H9 (cell line): ENCODE measurements around the gene NLRX1. TPM values are rescaled to one million over a fixed set of nuclear protein-coding genes. Genes with fewer than 3 reads are reported as not detected.

ENCODE experiments used
- DNase-seq: peaks from one replicate; pipeline ENCODE4 v3.0.0-alpha.2; 2017
- H2AFZ ChIP-seq: one replicate; pipeline ENCODE4 v1.6.1; 2013; ENCODE audit warnings: mild to moderate bottlenecking, low read length, control low read depth, moderate library complexity
- H2AK5ac ChIP-seq: 2 replicates; pipeline ENCODE4 v1.6.1; 2013; ENCODE audit warnings: low read length, control low read depth, mixed read lengths; ENCODE audit not compliant: insufficient read length
- H2BK120ac ChIP-seq: one replicate; pipeline ENCODE4 v1.6.1; 2013; ENCODE audit warnings: low read depth, mild to moderate bottlenecking, low read length, control low read depth, inconsistent platforms; ENCODE audit not compliant: poor library complexity, severe bottlenecking
- H2BK12ac ChIP-seq: 2 replicates; pipeline ENCODE4 v1.6.1; 2013; ENCODE audit warnings: low read length, control low read depth, mixed read lengths, low read depth; ENCODE audit not compliant: insufficient read length
- H2BK15ac ChIP-seq: 2 replicates; pipeline ENCODE4 v1.6.1; 2013; ENCODE audit warnings: low read depth, low read length, control low read depth
- H2BK20ac ChIP-seq: one replicate; pipeline ENCODE4 v1.6.1; 2013; ENCODE audit warnings: low read depth, mild to moderate bottlenecking, low read length, control low read depth, inconsistent platforms; ENCODE audit not compliant: poor library complexity, severe bottlenecking
- H2BK5ac ChIP-seq: 2 replicates; pipeline ENCODE4 v1.6.1; 2013; ENCODE audit warnings: low read length, control low read depth, mixed read lengths; ENCODE audit not compliant: insufficient read length
- H3K14ac ChIP-seq: 2 replicates; pipeline ENCODE4 v1.6.1; 2013; ENCODE audit warnings: low read length, control low read depth; ENCODE audit not compliant: insufficient read depth
- H3K18ac ChIP-seq: 2 replicates; pipeline ENCODE4 v1.6.1; 2013; ENCODE audit warnings: low read depth, mild to moderate bottlenecking, mixed read lengths, low read length, control low read depth; ENCODE audit not compliant: insufficient read length
- H3K23ac ChIP-seq: 2 replicates; pipeline ENCODE4 v1.6.1; 2013; ENCODE audit warnings: low read length, control low read depth, mixed read lengths, low read depth; ENCODE audit not compliant: insufficient read length
- H3K23me2 ChIP-seq: 2 replicates; pipeline ENCODE4 v1.6.1; 2013; ENCODE audit warnings: low read depth, mild to moderate bottlenecking, mixed read lengths, low read length, control low read depth; ENCODE audit not compliant: insufficient read length, poor library complexity, severe bottlenecking
- H3K27ac ChIP-seq: 2 replicates; pipeline ENCODE4 v1.5.1; 2013; ENCODE audit warnings: low read length, control low read depth, mixed read lengths, low read depth; ENCODE audit not compliant: insufficient read length
- H3K27me3 ChIP-seq: 2 replicates; pipeline ENCODE4 v1.6.1; 2013; ENCODE audit warnings: low read length, control low read depth, inconsistent platforms; ENCODE audit not compliant: insufficient read depth
- H3K4ac ChIP-seq: 2 replicates; pipeline ENCODE4 v1.6.1; 2013; ENCODE audit warnings: low read depth, mild to moderate bottlenecking, control low read depth, inconsistent platforms, low read length, moderate library complexity
- H3K4me1 ChIP-seq: 2 replicates; pipeline ENCODE4 v1.6.1; 2013; ENCODE audit warnings: low read length, control low read depth, inconsistent platforms; ENCODE audit not compliant: insufficient read depth
- H3K4me2 ChIP-seq: 2 replicates; pipeline ENCODE4 v1.6.1; 2013; ENCODE audit warnings: low read length, control low read depth, mixed read lengths; ENCODE audit not compliant: insufficient read length, insufficient read depth
- H3K56ac ChIP-seq: 2 replicates; pipeline ENCODE4 v1.6.1; 2013; ENCODE audit warnings: low read depth, mild to moderate bottlenecking, mixed read lengths, low read length, control low read depth; ENCODE audit not compliant: insufficient read length
- H3K79me1 ChIP-seq: 2 replicates; pipeline ENCODE4 v1.6.1; 2013; ENCODE audit warnings: low read depth, mild to moderate bottlenecking, moderate library complexity, low read length, control low read depth, inconsistent platforms; ENCODE audit not compliant: insufficient read depth, poor library complexity, severe bottlenecking
- H3K79me2 ChIP-seq: 2 replicates; pipeline ENCODE4 v1.6.1; 2013; ENCODE audit warnings: low read length, control low read depth, inconsistent platforms; ENCODE audit not compliant: insufficient read depth
- H3K9ac ChIP-seq: 2 replicates; pipeline ENCODE4 v1.6.1; 2013; ENCODE audit warnings: low read length, control low read depth, mixed read lengths; ENCODE audit not compliant: insufficient read length; ENCODE audit errors: extremely low read depth
- H3K9me3 ChIP-seq: one replicate; pipeline ENCODE4 v1.6.1; 2013; ENCODE audit warnings: low read depth, low read length, inconsistent platforms; ENCODE audit not compliant: control insufficient read depth
- H3T11ph ChIP-seq: one replicate; pipeline ENCODE4 v1.6.1; 2013; ENCODE audit warnings: mild to moderate bottlenecking, low read length, control low read depth, inconsistent platforms
- H4K20me1 ChIP-seq: one replicate; pipeline ENCODE4 v1.6.1; 2013; ENCODE audit not compliant: control insufficient read depth, insufficient read length, insufficient read depth
- H4K5ac ChIP-seq: 2 replicates; pipeline ENCODE4 v1.6.1; 2013; ENCODE audit warnings: low read depth, mild to moderate bottlenecking, mixed read lengths, low read length, control low read depth; ENCODE audit not compliant: insufficient read length
- H4K8ac ChIP-seq: replicated peaks from 2 replicates; pipeline ENCODE4 v1.6.1; 2013; ENCODE audit warnings: low read length, control low read depth, mixed read lengths, low read depth; ENCODE audit not compliant: insufficient read length
- H4K91ac ChIP-seq: 2 replicates; pipeline ENCODE4 v1.6.1; 2013; ENCODE audit warnings: low read depth, mild to moderate bottlenecking, moderate library complexity, mixed read lengths, low read length, control low read depth; ENCODE audit not compliant: insufficient read length
- H3K27ac Mint-ChIP-seq, 3 experiments: 2 replicates in 2 of 3; 3 replicates in 1 of 3; pipeline ENCODE4 v1.8.0; 2020 to 2021; ENCODE audit warnings: mixed read lengths in 3 of 3, mild to moderate bottlenecking in 1 of 3, moderate library complexity in 1 of 3
- H3K27me3 Mint-ChIP-seq: 2 replicates; pipeline ENCODE4 v1.8.0; 2021; ENCODE audit warnings: low read depth, mild to moderate bottlenecking, moderate library complexity, mixed read lengths
- H3K36me3 Mint-ChIP-seq, 3 experiments: 2 replicates in 2 of 3; 3 replicates in 1 of 3; pipeline ENCODE4 v1.8.0; 2020 to 2021; ENCODE audit warnings: low read depth in 3 of 3, mixed read lengths in 3 of 3; ENCODE audit not compliant: insufficient read depth in 1 of 3
- H3K4me1 Mint-ChIP-seq, 2 experiments: 2 replicates each; pipeline ENCODE4 v1.8.0; 2020; ENCODE audit warnings: mixed read lengths in 2 of 2
- H3K4me3 Mint-ChIP-seq, 2 experiments: 2 replicates in 1 of 2; 3 replicates in 1 of 2; pipeline ENCODE4 v1.8.0; 2020 to 2021; ENCODE audit warnings: mild to moderate bottlenecking in 2 of 2, mixed read lengths in 2 of 2, moderate library complexity in 1 of 2
- H3K9me3 Mint-ChIP-seq, 2 experiments: 2 replicates in 1 of 2; 3 replicates in 1 of 2; pipeline ENCODE4 v1.8.0; 2020; ENCODE audit warnings: mild to moderate bottlenecking in 2 of 2, mixed read lengths in 2 of 2, moderate library complexity in 1 of 2
- WGBS: extraction: QIAGEN DNeasy Blood & Tissue Kit; methylation state at CpG from one replicate; pipeline ENCODE4 v1.1.7; 2013; ENCODE audit warnings: missing lambda C conversion rate, low lambda C conversion rate, mixed read lengths; ENCODE audit not compliant: insufficient read length; ENCODE audit errors: extremely low coverage; 5-methylcytosine and 5-hydroxymethylcytosine counted together
- total RNA-seq: library from RNA; stranded (reverse); gene quantifications from 2 replicates; pipeline ENCODE4 v1.2.1, GENCODE V29; 2021
- TF ChIP-seq, protein P1 (sequence below): fragments of 200-600 bp; sonication (generic); conservative IDR thresholded peaks from 3 replicates; pipeline ENCODE4 v1.8.0; 2021; ENCODE audit warnings: antibody characterized with exemption, mild to moderate bottlenecking

Gene NLRX1
- total RNA-seq, 1 experiment from 2014 or later: 18.2 TPM

DNA sequence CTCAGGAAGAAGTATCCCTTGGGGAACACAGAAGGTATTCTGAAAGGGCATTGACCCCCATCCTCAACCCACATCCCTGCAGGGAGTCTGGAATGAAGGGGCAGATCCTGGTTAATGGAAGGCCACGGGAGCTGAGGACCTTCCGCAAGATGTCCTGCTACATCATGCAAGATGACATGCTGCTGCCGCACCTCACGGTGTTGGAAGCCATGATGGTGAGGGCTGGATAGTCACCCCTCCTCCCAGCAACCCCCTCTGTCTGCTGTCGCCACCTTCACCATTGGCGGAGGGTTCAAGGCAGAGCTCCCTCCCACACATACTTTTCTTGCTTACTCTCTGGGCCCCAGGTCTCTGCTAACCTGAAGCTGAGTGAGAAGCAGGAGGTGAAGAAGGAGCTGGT, 14.3 kb upstream of the NLRX1 start:
- no peak overlapping the region for H2BK5ac ChIP-seq
- H3K4me2 ChIP-seq: no peak overlapping the region
- no peak overlapping the region for H4K91ac ChIP-seq
- peaks cover 9% of the 10 kb centered on the region for H3K23me2 ChIP-seq
- no peak overlapping the region for H4K8ac ChIP-seq
- H3T11ph ChIP-seq: no peak overlapping the region
- no peak overlapping the region for H3K23ac ChIP-seq
- H3K36me3 Mint-ChIP-seq: no peaks in the 10 kb centered on the region
- H4K5ac ChIP-seq: no peak overlapping the region
- H3K79me1 ChIP-seq: no peaks in the 10 kb centered on the region
- H3K4ac ChIP-seq: no peak overlapping the region
- H2BK120ac ChIP-seq: no peak overlapping the region
- no peak overlapping the region for H2BK20ac ChIP-seq
- H3K56ac ChIP-seq: no peak overlapping the region
- H3K4me1 ChIP-seq: no peaks in the 10 kb centered on the region
- peaks cover 50% of the 10 kb centered on the region for H3K27me3 Mint-ChIP-seq
- H3K27ac Mint-ChIP-seq: no peak overlapping the region
- peaks cover 11% of the 10 kb centered on the region for H3K27me3 ChIP-seq
- no peak overlapping the region for H2AK5ac ChIP-seq
- peaks cover 6 to 12% of the 10 kb centered on the region in 2 experiments; a peak in 3 of 4 replicates for H3K4me1 Mint-ChIP-seq
- no peak overlapping the region for H2BK12ac ChIP-seq
- H2BK15ac ChIP-seq: no peak overlapping the region
- no peaks in the 10 kb centered on the region for H3K9me3 ChIP-seq
- H3K9ac ChIP-seq: no peak overlapping the region
- no peaks in the 10 kb centered on the region for H4K20me1 ChIP-seq
- no peak overlapping the region for H3K27ac ChIP-seq
- no CpG with 5 or more reads among the region's 6 CpGs for WGBS
- no peaks in the 10 kb centered on the region for H3K9me3 Mint-ChIP-seq
- H2AFZ ChIP-seq: no peak overlapping the region
- DNase-seq: no peak
- H3K4me3 Mint-ChIP-seq: no peak overlapping the region
- no peak overlapping the region for H3K18ac ChIP-seq
- H3K14ac ChIP-seq: no peak overlapping the region
- TF ChIP-seq, protein P1, sequence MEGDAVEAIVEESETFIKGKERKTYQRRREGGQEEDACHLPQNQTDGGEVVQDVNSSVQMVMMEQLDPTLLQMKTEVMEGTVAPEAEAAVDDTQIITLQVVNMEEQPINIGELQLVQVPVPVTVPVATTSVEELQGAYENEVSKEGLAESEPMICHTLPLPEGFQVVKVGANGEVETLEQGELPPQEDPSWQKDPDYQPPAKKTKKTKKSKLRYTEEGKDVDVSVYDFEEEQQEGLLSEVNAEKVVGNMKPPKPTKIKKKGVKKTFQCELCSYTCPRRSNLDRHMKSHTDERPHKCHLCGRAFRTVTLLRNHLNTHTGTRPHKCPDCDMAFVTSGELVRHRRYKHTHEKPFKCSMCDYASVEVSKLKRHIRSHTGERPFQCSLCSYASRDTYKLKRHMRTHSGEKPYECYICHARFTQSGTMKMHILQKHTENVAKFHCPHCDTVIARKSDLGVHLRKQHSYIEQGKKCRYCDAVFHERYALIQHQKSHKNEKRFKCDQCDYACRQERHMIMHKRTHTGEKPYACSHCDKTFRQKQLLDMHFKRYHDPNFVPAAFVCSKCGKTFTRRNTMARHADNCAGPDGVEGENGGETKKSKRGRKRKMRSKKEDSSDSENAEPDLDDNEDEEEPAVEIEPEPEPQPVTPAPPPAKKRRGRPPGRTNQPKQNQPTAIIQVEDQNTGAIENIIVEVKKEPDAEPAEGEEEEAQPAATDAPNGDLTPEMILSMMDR: no peak
- H3K79me2 ChIP-seq: no peaks in the 10 kb centered on the region
